Activated T-cell treated with anti-CD3 and anti-CD28 coated beads for 1 hour (primary cell): ENCODE data around the gene FHIP1A.

Source experiments
- DNase-seq: peaks from one replicate; pipeline ENCODE4 v3.0.0-alpha.2; 2020; ENCODE audit warnings: low read depth

The FHIP1A gene

GRCh38 chr4:151458148-151458547 is 49.2 kb downstream of the FHIP1A start:
- DNase-seq = no peak
